PC-3 (cell line): ENCODE data around the gene FREY1. TPM values are rescaled to one million over a fixed set of nuclear protein-coding genes. Genes with fewer than 3 reads are reported as not detected.

Experiments
- ATAC-seq: fragments of 200-7000 bp; cut with Tn5 transposase; 2 replicates; pipeline ENCODE4 v1.9.1; 2020; ENCODE audit warnings: mild to moderate bottlenecking, moderate library complexity
- BruUV-seq: library from RNA; stranded (reverse); fragments of 400-500 nt; replicated peaks from 2 replicates; lab custom pipeline; 2021; lab: Mats Ljungman, UMichigan
- CTCF ChIA-PET: fragments of 300-600 bp; sonication (Branson Sonifier 250); formaldehyde crosslinking; loops from one replicate; lab custom pipeline; 2022; ENCODE audit warnings: antibody characterized with exemption; lab: Charles Lee
- POLR2A ChIA-PET: fragments of 300-600 bp; sonication (Branson Sonifier 250); formaldehyde crosslinking; loops from one replicate; lab custom pipeline; 2022; ENCODE audit warnings: antibody characterized with exemption; ENCODE audit not compliant: unreplicated experiment; lab: Charles Lee
- DNase-seq: peaks from one replicate; pipeline ENCODE4 v3.0.0-alpha.2; 2015
- H2AFZ ChIP-seq: fragments of 300-600 bp; sonication (generic); 2 replicates; pipeline ENCODE4 v1.6.0; 2016; ENCODE audit warnings: antibody characterized with exemption, low read length
- H3F3A ChIP-seq: fragments of 300-600 bp; sonication (generic); one replicate; pipeline ENCODE4 v1.6.0; 2017; ENCODE audit warnings: antibody characterized with exemption, low read length, control low read depth, mild to moderate bottlenecking; ENCODE audit not compliant: unreplicated experiment
- H3K27ac ChIP-seq: fragments of 300-600 bp; sonication (generic); 2 replicates; pipeline ENCODE4 v1.5.1; 2016; ENCODE audit warnings: mild to moderate bottlenecking, low read length
- H3K27me3 ChIP-seq: fragments of 300-600 bp; sonication (generic); 2 replicates; pipeline ENCODE4 v1.6.1; 2016; ENCODE audit warnings: low read length, mixed read lengths
- H3K36me3 ChIP-seq: fragments of 300-600 bp; sonication (generic); 2 replicates; pipeline ENCODE4 v1.6.1; 2016; ENCODE audit warnings: low read depth, mixed run types, low read length, mixed read lengths
- H3K4me1 ChIP-seq: fragments of 300-600 bp; sonication (generic); 2 replicates; pipeline ENCODE4 v1.5.1; 2016; ENCODE audit warnings: low read length; ENCODE audit not compliant: insufficient read depth
- H3K4me2 ChIP-seq: fragments of 300-600 bp; sonication (generic); 2 replicates; pipeline ENCODE4 v1.6.0; 2016; ENCODE audit warnings: low read length
- H3K4me3 ChIP-seq: fragments of 300-600 bp; sonication (generic); 2 replicates; pipeline ENCODE4 v1.5.1; 2016; ENCODE audit warnings: mild to moderate bottlenecking, low read length, mixed read lengths
- H3K79me2 ChIP-seq: fragments of 300-600 bp; sonication (generic); 2 replicates; pipeline ENCODE4 v1.6.1; 2017; ENCODE audit warnings: low read length, mixed read lengths
- H3K9ac ChIP-seq: fragments of 300-600 bp; sonication (generic); 2 replicates; pipeline ENCODE4 v1.6.0; 2016; ENCODE audit warnings: mild to moderate bottlenecking, low read length
- H3K9me2 ChIP-seq: fragments of 300-600 bp; sonication (generic); replicated peaks from 2 replicates; pipeline ENCODE4 v1.6.1; 2016; ENCODE audit warnings: mixed run types, low read length, mixed read lengths
- H3K9me3 ChIP-seq: fragments of 300-600 bp; sonication (generic); 2 replicates; pipeline ENCODE4 v1.6.1; 2016; ENCODE audit warnings: low read length, mixed read lengths
- H4K20me1 ChIP-seq: fragments of 300-600 bp; sonication (generic); 2 replicates; pipeline ENCODE4 v1.6.1; 2016; ENCODE audit warnings: low read length, mixed read lengths
- CTCF ChIP-seq: fragments of 300-600 bp; sonication (generic); conservative IDR thresholded peaks from 2 replicates; pipeline ENCODE4 v1.5.1; 2017; ENCODE audit warnings: antibody characterized with exemption, low read depth, mild to moderate bottlenecking, low read length
- EZH2 ChIP-seq: fragments of 300-600 bp; sonication (generic); IDR thresholded peaks from one replicate; pipeline ENCODE4 v1.6.1; 2017; ENCODE audit warnings: antibody characterized with exemption, mild to moderate bottlenecking, low read length; ENCODE audit not compliant: unreplicated experiment
- EZH2phosphoT487 ChIP-seq: fragments of 300-600 bp; sonication (generic); IDR thresholded peaks from 2 replicates; pipeline ENCODE4 v1.6.1; 2018; ENCODE audit warnings: mild to moderate bottlenecking, antibody characterized with exemption, low read length, borderline replicate concordance
- intact Hi-C: fragments of 100-400 bp; cut with micrococcal nuclease; formaldehyde crosslinking; loops from 2 replicates; pipeline ENCODE4 v1.9.0; 2023
- total RNA-seq: library from RNA; depleted of rRNA; stranded (reverse); fragments of >200 nt; gene quantifications from 2 replicates; pipeline ENCODE4 v1.2.3, GENCODE V29; 2014

The FREY1 gene
- total RNA-seq, 1 experiment from 2014 or later, result 0.15 TPM

- peaks cover 13% of the 10 kb centered on the region; the same call in 1 of the 2 replicates for H3K36me3 ChIP-seq
- no peak overlapping the region for H3K9ac ChIP-seq
- no peaks in the 10 kb centered on the region for H3K27me3 ChIP-seq
- H3K27ac ChIP-seq, result no peak overlapping the region; the same call in 1 of the 2 replicates
- CTCF ChIA-PET, result interaction anchor here (1.1 kb wide), 1 partner anchor 10 kb away, joined by 3 read pairs; no protein-coding TSS in a partner anchor
- no peak for ATAC-seq
- H3K79me2 ChIP-seq, result no peaks in the 10 kb centered on the region
- DNase-seq, result no peak
- H4K20me1 ChIP-seq, result peaks cover 9% of the 10 kb centered on the region; the same call in 1 of the 2 replicates
- H3K4me3 ChIP-seq, result no peak overlapping the region
- POLR2A ChIA-PET, result no interaction called here
- H3K9me2 ChIP-seq, result no peaks in the 10 kb centered on the region
- no peaks in the 10 kb centered on the region for H3F3A ChIP-seq
- H3K9me3 ChIP-seq, result no peaks in the 10 kb centered on the region
- intact Hi-C loops, result loop anchor here (1.0 to 2.0 kb wide), 2 partner anchors 34 to 38 kb away; partner anchors contain the start of gene CRY2
- no peak overlapping the region for H2AFZ ChIP-seq
- TF ChIP-seq EZH2 (no peak), CTCF (no peak), EZH2phosphoT487 (no peak)
- H3K4me1 ChIP-seq, result peaks cover 18% of the 10 kb centered on the region
- BruUV-seq, result no TSS peak
- peak overlapping the region; percentile 56 for H3K4me2 ChIP-seq
Measured at GRCh38 chr11:45880772-45881570, 26.1 kb downstream of the FREY1 start.

GRCh38 chr11:45879803-45880686 lies 27.0 kb downstream of the FREY1 start:
- peak overlapping the region; percentile 56 for H3K4me2 ChIP-seq
- H3F3A ChIP-seq, result no peaks in the 10 kb centered on the region
- H3K4me1 ChIP-seq, result peaks cover 18% of the 10 kb centered on the region
- no peaks in the 10 kb centered on the region for H3K9me2 ChIP-seq
- BruUV-seq, result no TSS peak
- intact Hi-C loops, result loop anchor here (1.0 to 2.0 kb wide), 2 partner anchors 33 to 39 kb away; partner anchors contain the start of gene CRY2
- ChIA-PET CTCF (interaction anchor here (1.1 kb wide), 1 partner anchor 11 kb away, joined by 3 read pairs; no protein-coding TSS in a partner anchor), POLR2A (no interaction called here)
- no peak overlapping the region for H3K4me3 ChIP-seq
- peak; percentile 82 for DNase-seq
- peaks cover 13% of the 10 kb centered on the region; the same call in 1 of the 2 replicates for H3K36me3 ChIP-seq
- TF ChIP-seq EZH2phosphoT487 (no peak), EZH2 (no peak), CTCF (no peak)
- peak overlapping the region; percentile 48 for H3K27ac ChIP-seq
- H4K20me1 ChIP-seq, result peaks cover 9% of the 10 kb centered on the region; the same call in 1 of the 2 replicates
- no peaks in the 10 kb centered on the region for H3K9me3 ChIP-seq
- no peak overlapping the region for H2AFZ ChIP-seq
- no peaks in the 10 kb centered on the region for H3K79me2 ChIP-seq
- no peak overlapping the region for H3K9ac ChIP-seq
- ATAC-seq, result peak; percentile 96
- H3K27me3 ChIP-seq, result no peaks in the 10 kb centered on the region
